HG02759 (cell line): Measurements from ENCODE around the gene ZNF787.
A peak's percentile ranks its signal among the peaks of the same experiment; 100 is the strongest.

Experiments
- ATAC-seq: cut with Tn5 transposase; IDR thresholded peaks from one replicate; pipeline ENCODE4 v1.9.1; 2021; ENCODE audit warnings: mild to moderate bottlenecking, moderate library complexity; ENCODE audit not compliant: unreplicated experiment

ZNF787 gene

GRCh38 chr19:56123266-56123891, 2.3 kb upstream of the ZNF787 start:
- no peak for ATAC-seq

GRCh38 chr19:56120371-56121179, 520 bp downstream of the ZNF787 start:
- peak; percentile 33 for ATAC-seq

GRCh38 chr19:56120002-56120370, 1.1 kb downstream of the ZNF787 start:
- no peak for ATAC-seq

DNA sequence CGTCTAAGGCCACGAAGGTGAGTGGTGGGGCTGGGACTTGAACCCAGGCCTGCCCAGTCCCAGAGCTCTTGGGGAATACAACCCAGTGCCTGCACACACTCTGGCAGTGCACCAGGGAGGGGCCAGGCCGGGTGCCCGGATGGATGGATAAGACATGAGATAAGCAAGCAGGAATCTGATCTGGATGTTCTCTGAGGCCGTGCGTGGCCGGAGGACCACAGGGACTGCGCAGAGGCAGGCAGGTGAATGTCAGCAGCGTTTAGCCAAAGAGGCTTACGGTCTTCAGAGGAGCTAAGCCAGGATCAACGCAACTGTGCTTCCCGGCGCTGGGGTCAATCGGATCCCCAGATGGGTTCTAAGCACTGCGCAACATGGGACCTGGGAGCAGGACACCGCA, 1.5 kb downstream of the ZNF787 start:
- ATAC-seq, result no peak

DNA sequence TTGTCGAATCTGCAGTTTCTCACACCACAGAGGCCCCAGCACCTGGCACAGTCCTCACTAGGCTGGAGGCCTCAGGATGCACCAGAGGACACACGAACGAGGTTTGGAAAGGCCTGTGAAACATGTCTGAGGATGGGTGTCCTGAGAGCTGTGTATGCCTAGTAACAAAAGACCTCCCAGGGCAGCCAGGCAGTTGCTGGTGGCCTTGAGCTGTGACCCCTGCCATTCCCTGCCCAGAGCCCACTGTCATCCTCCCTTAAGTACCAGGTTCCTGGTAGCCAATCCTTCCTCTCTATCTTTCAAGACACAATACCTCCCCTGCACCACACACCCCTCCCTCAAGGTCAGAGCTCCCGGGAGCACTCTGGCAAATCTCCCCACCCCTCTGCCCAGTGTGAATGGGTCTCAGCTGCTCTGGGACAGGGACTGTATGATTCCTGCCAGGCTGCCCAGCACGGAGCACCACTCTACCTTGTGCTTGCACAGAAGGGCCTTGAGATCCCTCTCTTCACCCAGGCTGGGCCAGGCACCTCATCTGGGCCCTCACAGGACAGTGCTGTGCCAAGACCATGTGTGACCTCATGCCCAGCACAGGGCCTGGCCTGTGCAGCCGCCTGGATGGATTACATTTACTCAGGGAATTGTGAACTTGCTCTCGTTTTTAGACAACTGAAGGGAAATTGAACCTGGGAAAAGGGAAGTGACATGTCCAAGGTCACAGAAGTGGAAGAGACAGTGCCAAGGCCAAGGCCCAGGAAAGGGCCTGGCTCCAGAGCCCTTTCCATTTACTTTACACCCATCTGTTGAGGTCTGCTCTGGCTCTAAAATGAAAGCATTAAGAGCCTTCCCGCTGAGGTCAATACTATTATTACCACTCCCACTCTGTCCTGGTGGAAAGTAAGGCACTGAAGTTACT, 2.2 kb downstream of the ZNF787 start:
- no peak for ATAC-seq

GRCh38 chr19:56117889-56118288, 3.2 kb downstream of the ZNF787 start:
- no peak for ATAC-seq

DNA sequence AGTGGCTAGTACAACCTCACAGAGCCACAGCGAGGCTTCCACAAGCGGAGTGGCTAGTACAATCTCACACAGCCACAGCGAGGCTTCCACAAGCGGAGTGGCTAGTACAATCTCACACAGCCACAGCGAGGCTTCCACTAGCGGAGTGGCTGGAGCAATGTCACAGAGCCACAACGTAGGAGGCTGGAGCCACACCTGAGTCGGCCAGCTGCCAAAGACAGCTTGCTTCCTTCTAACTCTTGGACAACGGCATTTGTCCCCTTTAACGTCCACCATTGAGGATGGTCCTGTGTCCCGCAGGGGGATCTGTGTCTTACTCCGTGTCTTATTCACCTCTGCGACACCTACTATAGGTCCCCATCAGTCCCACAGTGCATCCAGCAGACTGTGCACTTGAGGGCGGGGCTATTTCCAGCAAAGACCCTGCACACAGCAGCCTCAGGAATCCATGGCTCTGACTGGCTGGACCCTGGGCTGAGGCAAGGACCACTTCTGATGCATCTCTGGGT, 3.7 kb downstream of the ZNF787 start:
- no peak for ATAC-seq

GRCh38 chr19:56116606-56117005, 4.5 kb downstream of the ZNF787 start:
- ATAC-seq, result no peak

- no peak for ATAC-seq
Observed at GRCh38 chr19:56115490-56115889, 5.6 kb downstream of the ZNF787 start.

GRCh38 chr19:56114778-56115110, 6.4 kb downstream of the ZNF787 start:
- no peak for ATAC-seq

- no peak for ATAC-seq
Observed at GRCh38 chr19:56114051-56114777, 6.9 kb downstream of the ZNF787 start.

GRCh38 chr19:56113074-56113632, 7.9 kb downstream of the ZNF787 start:
- ATAC-seq, result no peak

DNA sequence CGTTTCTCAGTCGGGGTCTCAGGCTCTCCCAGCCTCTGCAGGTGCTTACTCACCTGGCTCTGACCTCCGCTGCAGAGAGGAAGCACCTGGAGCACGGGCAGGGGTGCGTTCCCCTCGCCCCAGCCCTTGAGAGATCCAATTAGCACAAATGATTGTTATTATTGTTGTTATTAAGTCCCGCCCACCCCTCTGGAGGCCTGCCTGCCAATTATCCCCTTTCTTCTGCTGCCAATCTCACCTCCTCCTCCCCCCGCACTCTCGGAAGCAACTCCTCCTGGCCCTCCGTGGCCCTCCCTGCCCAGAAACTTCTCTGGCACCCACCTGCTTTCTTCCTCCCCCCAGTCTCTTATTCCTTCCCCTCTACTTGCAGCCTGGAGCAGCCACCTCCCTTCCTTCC, 8.8 kb downstream of the ZNF787 start:
- ATAC-seq, result no peak

DNA sequence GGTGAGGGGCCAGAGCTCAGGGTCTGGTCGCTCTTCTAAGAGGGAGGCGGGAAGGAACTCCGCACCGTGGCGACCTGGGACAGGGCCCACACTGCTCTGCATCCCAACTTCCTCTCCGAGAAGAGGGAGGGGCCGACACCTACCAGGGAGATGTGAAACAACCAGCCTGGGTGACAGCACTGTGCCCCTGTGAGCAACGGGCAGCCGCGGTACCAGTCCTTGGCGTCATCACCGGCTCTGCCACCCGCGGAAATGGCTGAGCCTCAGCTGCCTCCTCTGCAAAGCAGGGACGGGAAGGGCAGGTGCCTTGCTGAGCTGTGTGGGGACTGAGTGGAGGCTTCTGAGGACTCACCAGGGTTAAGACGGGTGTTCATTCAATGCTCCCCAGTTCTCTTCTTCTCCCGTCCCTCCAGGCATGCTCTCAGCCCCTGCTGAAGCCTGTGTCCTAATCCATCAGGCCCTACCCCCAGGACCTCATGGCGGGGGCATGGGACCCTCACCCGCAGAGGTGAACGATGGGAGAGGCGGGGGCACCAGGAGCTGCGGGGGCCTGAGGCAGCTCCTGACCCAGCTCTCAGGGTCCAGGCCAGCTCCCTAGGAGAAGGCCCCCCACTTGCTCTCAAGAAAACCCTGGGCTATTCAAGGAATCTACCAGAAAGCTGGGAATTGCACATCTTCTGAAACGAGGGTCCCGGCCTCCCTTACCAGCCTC, 9.3 kb downstream of the ZNF787 start:
- ATAC-seq, result peak; percentile 73

GRCh38 chr19:56110515-56111448, 10.3 kb downstream of the ZNF787 start:
- ATAC-seq, result no peak

DNA sequence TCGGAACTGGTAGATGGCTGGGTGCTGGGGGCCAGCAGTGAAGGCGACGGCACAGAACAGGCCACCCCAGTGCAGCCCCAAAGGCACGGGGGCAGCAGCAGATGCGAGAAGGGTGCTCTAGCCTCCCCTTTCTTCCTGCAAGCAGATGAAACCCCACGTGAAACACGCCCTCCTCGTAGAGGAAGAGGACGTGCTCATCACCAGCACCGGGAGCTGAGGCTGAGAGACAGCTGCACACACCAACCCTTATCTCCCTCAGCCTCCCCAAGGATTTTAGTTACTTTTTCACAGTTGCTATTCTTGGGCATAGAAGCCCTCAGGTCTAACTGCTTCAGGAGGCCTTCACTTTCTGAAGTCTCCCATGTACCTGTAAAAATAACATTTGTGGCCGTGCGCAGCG, 11.9 kb downstream of the ZNF787 start:
- no peak for ATAC-seq

DNA sequence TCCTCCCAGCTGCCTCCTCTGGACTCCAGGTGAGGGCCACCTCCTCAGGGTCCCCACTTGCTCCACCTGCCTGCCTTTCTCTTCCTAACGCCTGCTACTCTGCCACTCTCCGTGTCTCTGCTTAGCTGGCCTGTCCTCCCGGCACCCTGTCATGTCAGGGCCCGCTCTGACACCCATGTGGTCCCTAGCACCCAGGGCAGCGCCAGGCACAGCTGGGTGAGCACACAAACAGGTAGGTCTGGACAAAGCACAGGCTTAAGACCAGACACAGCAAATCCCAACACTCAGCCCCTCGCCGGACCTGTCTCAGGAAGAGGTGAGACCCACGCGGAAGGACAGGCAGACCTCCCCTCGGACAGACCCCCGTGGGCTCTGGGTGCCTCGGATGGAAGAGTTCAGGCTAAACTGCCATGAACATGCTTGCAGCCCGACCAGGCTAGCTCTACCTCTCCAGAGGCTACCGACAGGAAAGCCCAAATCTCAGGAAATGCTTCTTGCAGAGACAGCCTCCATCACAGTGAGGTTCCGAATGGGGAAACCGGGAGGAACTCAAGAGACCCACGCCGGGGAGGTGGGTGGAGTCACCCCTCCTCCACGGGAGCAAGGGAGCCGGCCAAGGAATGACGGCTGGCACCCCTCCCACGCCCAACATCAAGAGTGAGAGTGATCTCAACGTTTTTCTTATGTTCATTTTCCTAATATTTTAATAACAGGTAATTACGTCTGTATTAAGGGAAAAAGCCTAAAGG, 12.5 kb downstream of the ZNF787 start:
- no peak for ATAC-seq
